C4-2B (cell line): ENCODE results near the gene LRP10.

Experiments
- CTCF ChIP-seq: fragments of 450-650 bp; conservative IDR thresholded peaks from 2 replicates; pipeline ENCODE4 v1.5.1; 2017; ENCODE audit warnings: mild to moderate bottlenecking
- ZFX ChIP-seq: fragments of 450-650 bp; IDR thresholded peaks from 2 replicates; pipeline ENCODE4 v1.6.1; 2017

DNA sequence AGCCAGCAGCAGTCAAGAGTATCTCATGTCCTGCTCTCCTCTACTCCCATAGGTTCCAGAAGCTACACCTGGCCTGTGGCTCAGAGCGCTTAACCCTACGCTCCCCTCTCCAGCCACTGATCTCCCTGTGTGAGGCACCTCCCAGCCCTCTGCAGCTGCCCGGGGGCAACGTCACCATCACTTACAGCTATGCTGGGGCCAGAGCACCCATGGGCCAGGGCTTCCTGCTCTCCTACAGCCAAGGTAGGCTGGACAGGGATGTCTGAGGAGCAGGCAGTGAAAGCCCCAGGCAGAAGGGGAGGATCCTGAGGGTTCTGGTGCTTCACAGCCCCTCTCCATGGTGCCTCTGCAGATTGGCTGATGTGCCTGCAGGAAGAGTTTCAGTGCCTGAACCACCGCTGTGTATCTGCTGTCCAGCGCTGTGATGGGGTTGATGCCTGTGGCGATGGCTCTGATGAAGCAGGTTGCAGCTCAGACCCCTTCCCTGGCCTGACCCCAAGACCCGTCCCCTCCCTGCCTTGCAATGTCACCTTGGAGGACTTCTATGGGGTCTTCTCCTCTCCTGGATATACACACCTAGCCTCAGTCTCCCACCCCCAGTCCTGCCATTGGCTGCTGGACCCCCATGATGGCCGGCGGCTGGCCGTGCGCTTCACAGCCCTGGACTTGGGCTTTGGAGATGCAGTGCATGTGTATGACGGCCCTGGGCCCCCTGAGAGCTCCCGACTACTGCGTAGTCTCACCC, 3.6 kb downstream of the LRP10 start:
- no peak for TF ChIP-seq CTCF
- TF ChIP-seq ZFX, result no peak
